Mesenchymal stem cell (in vitro differentiated cells and primary cell): ENCODE results near the gene TRIM50. TPM values are rescaled to one million over a fixed set of nuclear protein-coding genes. Genes with fewer than 3 reads are reported as not detected.
"Not testable (repeated sequence)": the region's sequence is repeated elsewhere in the genome, so short reads cannot be mapped to it uniquely, and the experiment has no call there.

Experiments used
- DNase-seq: peaks from one replicate; pipeline ENCODE4 v3.0.0-alpha.2; 2013
- H2AFZ ChIP-seq: one replicate; pipeline ENCODE4 v1.6.1; 2013; ENCODE audit warnings: low read depth, mild to moderate bottlenecking, control low read depth, inconsistent platforms, low read length, moderate library complexity
- H2AK5ac ChIP-seq: 2 replicates; pipeline ENCODE4 v1.6.1; 2013; ENCODE audit warnings: low read length, moderate library complexity, mild to moderate bottlenecking, inconsistent platforms; ENCODE audit not compliant: severe bottlenecking
- H2BK120ac ChIP-seq: one replicate; pipeline ENCODE4 v1.6.1; 2013; ENCODE audit warnings: low read depth, mild to moderate bottlenecking, inconsistent platforms, low read length, moderate library complexity
- H2BK12ac ChIP-seq, 2 experiments: one replicate each; pipeline ENCODE4 v1.6.1; 2013; ENCODE audit warnings: inconsistent platforms in 2 of 2, low read length in 2 of 2, mild to moderate bottlenecking in 2 of 2, moderate library complexity in 2 of 2, control low read depth in 1 of 2
- H2BK15ac ChIP-seq: one replicate; pipeline ENCODE4 v1.6.1; 2013; ENCODE audit warnings: mild to moderate bottlenecking, low read depth, inconsistent platforms; ENCODE audit not compliant: poor library complexity, severe bottlenecking
- H2BK5ac ChIP-seq: 2 replicates; pipeline ENCODE4 v1.6.1; 2013; ENCODE audit warnings: low read depth, mild to moderate bottlenecking, low read length, control low read depth, inconsistent platforms; ENCODE audit not compliant: poor library complexity, severe bottlenecking
- H3K14ac ChIP-seq, 2 experiments: one replicate each; pipeline ENCODE4 v1.6.1; 2013; ENCODE audit warnings: inconsistent platforms in 2 of 2, low read length in 2 of 2, control low read depth in 1 of 2, mild to moderate bottlenecking in 1 of 2, moderate library complexity in 1 of 2
- H3K18ac ChIP-seq, 2 experiments: one replicate each; pipeline ENCODE4 v1.6.1; 2013; ENCODE audit warnings: inconsistent platforms in 2 of 2, low read length in 2 of 2, control low read depth in 1 of 2, low read depth in 1 of 2, mild to moderate bottlenecking in 1 of 2
- H3K23ac ChIP-seq, 2 experiments: one replicate each; pipeline ENCODE4 v1.6.1; 2013; ENCODE audit warnings: inconsistent platforms in 2 of 2, low read length in 2 of 2, mild to moderate bottlenecking in 2 of 2, moderate library complexity in 2 of 2, control low read depth in 1 of 2
- H3K27ac ChIP-seq: 2 replicates; pipeline ENCODE4 v1.5.1; 2013; ENCODE audit warnings: mild to moderate bottlenecking, moderate library complexity, low read length, control low read depth, inconsistent platforms; ENCODE audit not compliant: poor library complexity, severe bottlenecking
- H3K27me3 ChIP-seq, 2 experiments: 2 replicates each; pipeline versions ENCODE4 v1.6.1 to v1.7.0; 2013; ENCODE audit warnings: low read length in 2 of 2, mild to moderate bottlenecking in 2 of 2, moderate library complexity in 2 of 2, control low read depth in 1 of 2, inconsistent platforms in 1 of 2; ENCODE audit not compliant: control insufficient read depth in 1 of 2, insufficient read depth in 1 of 2
- H3K36me3 ChIP-seq, 2 experiments: 2 replicates each; pipeline versions ENCODE4 v1.6.1 to v1.7.0; 2013; ENCODE audit warnings: low read length in 2 of 2, control low read depth in 1 of 2, inconsistent platforms in 1 of 2, low read depth in 1 of 2, mild to moderate bottlenecking in 1 of 2; ENCODE audit not compliant: insufficient read depth in 2 of 2, control insufficient read depth in 1 of 2
- H3K4ac ChIP-seq, 2 experiments: one replicate each; pipeline ENCODE4 v1.6.1; 2013; ENCODE audit warnings: inconsistent platforms in 2 of 2, low read length in 2 of 2, mild to moderate bottlenecking in 2 of 2, moderate library complexity in 2 of 2, control low read depth in 1 of 2, low read depth in 1 of 2
- H3K4me1 ChIP-seq: 2 replicates; pipeline ENCODE4 v1.6.1; 2013; ENCODE audit warnings: low read depth, low read length, control low read depth; ENCODE audit not compliant: control insufficient read depth, insufficient read depth
- H3K4me2 ChIP-seq: 2 replicates; pipeline ENCODE4 v1.6.1; 2013; ENCODE audit warnings: low read length, mild to moderate bottlenecking, inconsistent platforms; ENCODE audit not compliant: poor library complexity, severe bottlenecking
- H3K4me3 ChIP-seq, 2 experiments: 2 replicates each; pipeline versions ENCODE4 v1.5.1 to v1.7.0; 2013; ENCODE audit warnings: low read length in 2 of 2, mild to moderate bottlenecking in 2 of 2, control low read depth in 1 of 2, low read depth in 1 of 2; ENCODE audit not compliant: insufficient read depth in 1 of 2
- H3K79me1 ChIP-seq: replicated peaks from 2 replicates; pipeline ENCODE4 v1.6.1; 2013; ENCODE audit warnings: mild to moderate bottlenecking, control low read depth, low read length, inconsistent platforms; ENCODE audit not compliant: poor library complexity, severe bottlenecking
- H3K9ac ChIP-seq: 2 replicates; pipeline ENCODE4 v1.7.0; 2013; ENCODE audit warnings: mild to moderate bottlenecking, low read length, moderate library complexity
- H3K9me3 ChIP-seq: 2 replicates; pipeline ENCODE4 v1.7.0; 2013; ENCODE audit warnings: mild to moderate bottlenecking, low read length; ENCODE audit not compliant: control insufficient read depth
- H4K8ac ChIP-seq: one replicate; pipeline ENCODE4 v1.6.1; 2013; ENCODE audit warnings: inconsistent platforms, mild to moderate bottlenecking, low read length, moderate library complexity
- H4K91ac ChIP-seq: one replicate; pipeline ENCODE4 v1.6.1; 2013; ENCODE audit warnings: mild to moderate bottlenecking, low read length, inconsistent platforms
- WGBS: methylation state at CpG from one replicate; pipeline ENCODE4 v1.1.7; 2013; ENCODE audit warnings: mixed read lengths; 5-methylcytosine and 5-hydroxymethylcytosine counted together
- polyA plus RNA-seq, 2 experiments: library from polyadenylated mRNA; stranded (reverse); fragments of 200-250 nt; gene quantifications; one replicate each; pipeline ENCODE4 v1.2.3, GENCODE V29; 2013

The TRIM50 gene
- not detected for polyA plus RNA-seq (2013, experiment 1 of 2)
- polyA plus RNA-seq (2013, experiment 2 of 2): not detected

GRCh38 chr7:73327922-73328321 is at the start of gene TRIM50, which contains the start of gene FKBP6:
TSS of gene TRIM50 (minus strand) at chr7:73328082. CDS start at chr7:73324787, 3,295 bp downstream.
TSS of gene FKBP6 (plus strand) at chr7:73328161. CDS start at chr7:73328429, 268 bp downstream.
- H3K18ac ChIP-seq, H3K4ac ChIP-seq, H3K36me3 ChIP-seq, H3K23ac ChIP-seq, H2AFZ ChIP-seq, H2AK5ac ChIP-seq, H2BK15ac ChIP-seq, H3K9me3 ChIP-seq, H3K79me1 ChIP-seq, H3K9ac ChIP-seq, DNase-seq, H2BK120ac ChIP-seq, H4K8ac ChIP-seq, H3K14ac ChIP-seq, H2BK5ac ChIP-seq, H3K4me2 ChIP-seq, H3K27ac ChIP-seq, H2BK12ac ChIP-seq, H3K4me3 ChIP-seq, H4K91ac ChIP-seq: not testable (repeated sequence)
- Histone ChIP-seq H3K4me1 (peaks cover 14% of the 10 kb centered on the region), H3K27me3 (peaks cover 0 to 36% of the 10 kb centered on the region in 2 experiments)
- 98% methylated on average over 34 of the region's 43 CpGs for WGBS

GRCh38 chr7:73376671-73377412 is 49.0 kb upstream of the TRIM50 start:
- Histone ChIP-seq H3K27me3 (peaks cover 0 to 26% of the 10 kb centered on the region in 2 experiments), H3K27ac (no peak overlapping the region), H3K9me3 (no peaks in the 10 kb centered on the region), H3K23ac (no peak overlapping the region), H3K14ac (no peak overlapping the region), H2BK5ac (no peak overlapping the region), H2BK15ac (no peak overlapping the region), H2AK5ac (no peak overlapping the region), H2BK12ac (no peak overlapping the region), H3K4ac (no peak overlapping the region), H3K36me3 (no peaks in the 10 kb centered on the region), H3K4me2 (no peak overlapping the region), H2AFZ (no peak overlapping the region), H4K8ac (no peak overlapping the region), H3K9ac (no peak overlapping the region), H4K91ac (no peak overlapping the region), H3K4me3 (no peak overlapping the region), H3K4me1 (no peaks in the 10 kb centered on the region), H3K79me1 (no peaks in the 10 kb centered on the region), H3K18ac (no peak overlapping the region), H2BK120ac (no peak overlapping the region)
- no peak for DNase-seq
- WGBS: 81% methylated on average over 18 of the region's 20 CpGs

GRCh38 chr7:73376262-73376661 is 48.4 kb upstream of the TRIM50 start:
- H2BK120ac ChIP-seq, H3K27ac ChIP-seq, H3K4me1 ChIP-seq, H2AK5ac ChIP-seq, H4K91ac ChIP-seq, H3K36me3 ChIP-seq, H3K14ac ChIP-seq, H2BK15ac ChIP-seq, H3K79me1 ChIP-seq, H3K9me3 ChIP-seq, H3K4ac ChIP-seq, H3K18ac ChIP-seq, H4K8ac ChIP-seq, H3K4me3 ChIP-seq, H3K9ac ChIP-seq, H3K23ac ChIP-seq, H2BK5ac ChIP-seq, H3K4me2 ChIP-seq, H2BK12ac ChIP-seq, DNase-seq, H2AFZ ChIP-seq: not testable (repeated sequence)
- peaks cover 0 to 22% of the 10 kb centered on the region in 2 experiments for H3K27me3 ChIP-seq
- WGBS: 88% methylated on average over 4 of the region's 4 CpGs

GRCh38 chr7:73373741-73374140 is 45.9 kb upstream of the TRIM50 start:
- no peak overlapping the region for H2BK15ac ChIP-seq
- no peak overlapping the region for H2BK12ac ChIP-seq
- H3K9me3 ChIP-seq: no peaks in the 10 kb centered on the region
- no peak overlapping the region for H4K8ac ChIP-seq
- peaks cover 0 to 22% of the 10 kb centered on the region in 2 experiments for H3K27me3 ChIP-seq
- H3K23ac ChIP-seq: no peak overlapping the region
- DNase-seq: no peak
- no peak overlapping the region for H2AFZ ChIP-seq
- H3K27ac ChIP-seq: no peak overlapping the region
- no peak overlapping the region for H3K18ac ChIP-seq
- H2AK5ac ChIP-seq: no peak overlapping the region
- no peak overlapping the region for H3K9ac ChIP-seq
- no peak overlapping the region for H2BK120ac ChIP-seq
- H3K4me2 ChIP-seq: no peak overlapping the region
- no peak overlapping the region for H4K91ac ChIP-seq
- H3K4me1 ChIP-seq: no peaks in the 10 kb centered on the region
- H3K79me1 ChIP-seq: no peaks in the 10 kb centered on the region
- no peak overlapping the region for H3K4ac ChIP-seq
- H3K14ac ChIP-seq: no peak overlapping the region
- no peak overlapping the region for H2BK5ac ChIP-seq
- no peaks in the 10 kb centered on the region for H3K36me3 ChIP-seq
- 93% methylated on average over 13 of the region's 13 CpGs for WGBS
- no peak overlapping the region for H3K4me3 ChIP-seq
